Mononuclear cell (primary cell): ENCODE data around the gene MLST8. TPM values are rescaled to one million over a fixed set of nuclear protein-coding genes. Genes with fewer than 3 reads are reported as not detected.
"Not testable (repeated sequence)": the region's sequence is repeated elsewhere in the genome, so short reads cannot be mapped to it uniquely, and the experiment has no call there.

ENCODE experiments used
- H3K27me3 ChIP-seq: 2 replicates; pipeline ENCODE4 v1.6.0; 2011; ENCODE audit warnings: low read length, control low read depth; ENCODE audit not compliant: insufficient read depth
- H3K4me1 ChIP-seq: 2 replicates; pipeline ENCODE4 v1.5.1; 2011; ENCODE audit warnings: mild to moderate bottlenecking, low read length, control low read depth; ENCODE audit not compliant: insufficient read depth
- H3K4me3 ChIP-seq: 2 replicates; pipeline ENCODE4 v1.5.1; 2011; ENCODE audit warnings: mild to moderate bottlenecking, low read length, moderate library complexity
- H3K9me3 ChIP-seq: 2 replicates; pipeline ENCODE4 v1.5.1; 2011; ENCODE audit warnings: low read depth, mild to moderate bottlenecking, control low read depth, low read length
- total RNA-seq: library from RNA; depleted of rRNA; stranded (reverse); fragments of >200 nt; gene quantifications from one replicate; pipeline ENCODE4 v1.2.3, GENCODE V29; 2012

MLST8 gene
- total RNA-seq, 1 donor: 11.0 TPM

GRCh38 chr16:2250652-2251295 is 45.5 kb downstream of the MLST8 start:
- Histone ChIP-seq H3K27me3 (no peaks in the 10 kb centered on the region), H3K9me3 (no peaks in the 10 kb centered on the region), H3K4me3 (peak overlapping the region; percentile 56), H3K4me1 (peaks cover 17% of the 10 kb centered on the region)

- H3K4me3 ChIP-seq: peak within 1 kb of the TSS; percentile 56
- no peaks in the 10 kb centered on the region for H3K27me3 ChIP-seq
- peaks cover 17% of the 10 kb centered on the region for H3K4me1 ChIP-seq
Observed at GRCh38 chr16:2251296-2252111, 46.2 kb downstream of the MLST8 start, which contains the start of gene ECI1. TSS of gene ECI1 (minus strand) at chr16:2251587. CDS start at chr16:2251566, 21 bp downstream.

GRCh38 chr16:2252806-2253148 is 47.5 kb downstream of the MLST8 start:
- Histone ChIP-seq H3K9me3 (no peaks in the 10 kb centered on the region), H3K4me3 (no peak overlapping the region)

More at GRCh38 chr16:2251296-2252111, 46.2 kb downstream of the MLST8 start, which contains the start of gene ECI1:
- no peaks in the 10 kb centered on the region for H3K9me3 ChIP-seq

GRCh38 chr16:2253293-2253692 is 48.0 kb downstream of the MLST8 start:
- Histone ChIP-seq H3K4me1 (peaks cover 17% of the 10 kb centered on the region), H3K27me3 (no peaks in the 10 kb centered on the region), H3K4me3 (no peak overlapping the region), H3K9me3 (no peaks in the 10 kb centered on the region)

More at GRCh38 chr16:2252806-2253148, 47.5 kb downstream of the MLST8 start:
- Histone ChIP-seq H3K4me1 (peaks cover 17% of the 10 kb centered on the region), H3K27me3 (no peaks in the 10 kb centered on the region)

- no peak overlapping the region for H3K4me3 ChIP-seq
- no peaks in the 10 kb centered on the region for H3K9me3 ChIP-seq
- peaks cover 6% of the 10 kb centered on the region for H3K4me1 ChIP-seq
- H3K27me3 ChIP-seq: no peaks in the 10 kb centered on the region
Observed at GRCh38 chr16:2256531-2257140, 51.4 kb downstream of the MLST8 start.

- H3K27me3 ChIP-seq: no peaks in the 10 kb centered on the region
- no peaks in the 10 kb centered on the region for H3K4me1 ChIP-seq
- H3K4me3 ChIP-seq: no peak overlapping the region
- no peaks in the 10 kb centered on the region for H3K9me3 ChIP-seq
Observed at GRCh38 chr16:2257726-2258125, 52.5 kb downstream of the MLST8 start.

GRCh38 chr16:2258530-2258929 is 53.3 kb downstream of the MLST8 start:
- not testable (repeated sequence) for H3K4me1 ChIP-seq, H3K9me3 ChIP-seq, H3K27me3 ChIP-seq, H3K4me3 ChIP-seq

Other genes with a start within 250 kb of the MLST8 start
- gene NDUFB10, start 245.9 kb upstream of the MLST8 start, total RNA-seq: 57.1 TPM
- gene RPS2, start 240.6 kb upstream of the MLST8 start, total RNA-seq: 2,256 TPM
- gene RNF151, start 238.6 kb upstream of the MLST8 start, total RNA-seq: not detected
- gene TBL3, start 233.4 kb upstream of the MLST8 start, total RNA-seq: 6.4 TPM
- gene NOXO1, start 224.0 kb upstream of the MLST8 start, total RNA-seq: not detected
- gene GFER, start 221.3 kb upstream of the MLST8 start, total RNA-seq: 9.0 TPM
- gene SYNGR3, start 215.5 kb upstream of the MLST8 start, total RNA-seq: 2.9 TPM
- gene ZNF598, start 195.6 kb upstream of the MLST8 start, total RNA-seq: 18.6 TPM
- gene NPW, start 185.7 kb upstream of the MLST8 start, total RNA-seq: not detected
- 0.84 TPM for gene NHERF2, start 178.6 kb upstream of the MLST8 start, total RNA-seq
- gene NTHL1, start 157.6 kb upstream of the MLST8 start, total RNA-seq: 3.1 TPM
- gene TSC2, start 157.5 kb upstream of the MLST8 start, total RNA-seq: 28.3 TPM
- gene PKD1, start 69.6 kb upstream of the MLST8 start, total RNA-seq: 49.6 TPM
- gene RAB26, start 56.8 kb upstream of the MLST8 start, total RNA-seq: not detected
- 17.9 TPM for gene TRAF7, start 49.7 kb upstream of the MLST8 start, total RNA-seq
- not detected for gene CASKIN1, start 8.8 kb upstream of the MLST8 start, total RNA-seq
- 0.84 TPM for gene BRICD5, start 5.4 kb downstream of the MLST8 start, total RNA-seq
- gene PGP, start 9.4 kb downstream of the MLST8 start, total RNA-seq: 9.8 TPM
- 14.0 TPM for gene E4F1, start 18.1 kb downstream of the MLST8 start, total RNA-seq
- gene DNASE1L2, start 31.0 kb downstream of the MLST8 start, total RNA-seq: 0.21 TPM
- 10.5 TPM for gene ECI1, start 46.1 kb downstream of the MLST8 start, total RNA-seq
- 156 TPM for gene RNPS1, start 62.7 kb downstream of the MLST8 start, total RNA-seq
- gene ABCA3, start 135.3 kb downstream of the MLST8 start, total RNA-seq: 1.9 TPM
- 1.2 TPM for gene CCNF, start 224.0 kb downstream of the MLST8 start, total RNA-seq